ENCODE measurements around the gene FITM2.

DNA sequence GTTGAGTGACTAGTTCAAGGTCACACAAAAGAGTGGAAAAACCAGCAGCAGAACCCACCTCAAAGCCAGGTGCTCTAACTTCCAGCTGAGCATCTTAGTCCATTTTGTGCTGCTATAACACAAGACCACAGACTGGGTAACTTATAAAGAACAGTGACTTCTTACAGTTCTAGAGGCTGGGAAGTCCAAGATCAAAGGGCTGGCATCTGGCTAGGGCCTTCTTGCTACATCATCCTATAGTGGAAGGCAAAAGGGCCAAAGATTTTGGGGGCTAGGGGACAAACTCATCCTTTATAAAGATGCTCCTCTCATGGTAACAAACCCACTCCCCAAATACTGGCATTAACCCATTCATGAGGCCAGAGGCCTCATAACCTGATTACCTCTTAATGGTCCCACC lies 9.7 kb downstream of the FITM2 start:
- TF ChIP-seq, protein P1, sequence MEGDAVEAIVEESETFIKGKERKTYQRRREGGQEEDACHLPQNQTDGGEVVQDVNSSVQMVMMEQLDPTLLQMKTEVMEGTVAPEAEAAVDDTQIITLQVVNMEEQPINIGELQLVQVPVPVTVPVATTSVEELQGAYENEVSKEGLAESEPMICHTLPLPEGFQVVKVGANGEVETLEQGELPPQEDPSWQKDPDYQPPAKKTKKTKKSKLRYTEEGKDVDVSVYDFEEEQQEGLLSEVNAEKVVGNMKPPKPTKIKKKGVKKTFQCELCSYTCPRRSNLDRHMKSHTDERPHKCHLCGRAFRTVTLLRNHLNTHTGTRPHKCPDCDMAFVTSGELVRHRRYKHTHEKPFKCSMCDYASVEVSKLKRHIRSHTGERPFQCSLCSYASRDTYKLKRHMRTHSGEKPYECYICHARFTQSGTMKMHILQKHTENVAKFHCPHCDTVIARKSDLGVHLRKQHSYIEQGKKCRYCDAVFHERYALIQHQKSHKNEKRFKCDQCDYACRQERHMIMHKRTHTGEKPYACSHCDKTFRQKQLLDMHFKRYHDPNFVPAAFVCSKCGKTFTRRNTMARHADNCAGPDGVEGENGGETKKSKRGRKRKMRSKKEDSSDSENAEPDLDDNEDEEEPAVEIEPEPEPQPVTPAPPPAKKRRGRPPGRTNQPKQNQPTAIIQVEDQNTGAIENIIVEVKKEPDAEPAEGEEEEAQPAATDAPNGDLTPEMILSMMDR (IDR thresholded peaks at IDR 0.05; ENCODE audit: low read depth, low read length, poor library complexity, severe bottlenecking): no peak
- no peak for TF ChIP-seq EZH2phosphoT487 (IDR thresholded peaks at IDR 0.05; ENCODE audit: borderline replicate concordance, low read length)

Measured in DOHH2 (cell line).